NCI-H82 (cell line): ENCODE data around the gene LIPN.

Experiments
- DNase-seq: peaks from one replicate; lab custom pipeline; 2025; lab: John Stamatoyannopoulos, UW

The LIPN gene

DNA sequence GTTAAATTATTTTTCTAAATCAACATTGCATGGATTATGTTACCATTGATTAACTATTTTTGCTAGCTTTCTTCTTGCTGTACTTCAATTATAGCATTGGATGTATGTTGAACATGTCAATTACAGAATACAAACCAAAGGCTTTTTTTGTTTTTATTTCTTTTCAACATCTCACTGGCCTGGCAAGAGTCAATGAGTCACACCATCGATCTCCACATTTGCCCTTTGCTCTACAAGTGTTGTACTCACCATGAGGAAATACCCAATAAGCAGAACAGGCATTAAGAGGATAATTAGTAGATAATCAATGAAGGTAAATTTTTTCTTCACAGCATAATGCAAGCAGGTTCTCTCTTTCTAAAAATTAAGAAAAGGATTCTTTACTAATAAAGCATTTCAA is 68.5 kb downstream of the LIPN start:
- no peak for DNase-seq
